C4-2B (cell line): Measurements from ENCODE around the gene CATSPERD.

Experiments
- H3K27ac ChIP-seq: fragments of 450-650 bp; 2 replicates; pipeline ENCODE4 v1.5.1; 2017
- ZFX ChIP-seq: fragments of 450-650 bp; IDR thresholded peaks from 2 replicates; pipeline ENCODE4 v1.6.1; 2017
- TF ChIP-seq, protein P1 (sequence below): fragments of 450-650 bp; conservative IDR thresholded peaks from 2 replicates; pipeline ENCODE4 v1.5.1; 2017; ENCODE audit warnings: mild to moderate bottlenecking

CATSPERD gene

DNA sequence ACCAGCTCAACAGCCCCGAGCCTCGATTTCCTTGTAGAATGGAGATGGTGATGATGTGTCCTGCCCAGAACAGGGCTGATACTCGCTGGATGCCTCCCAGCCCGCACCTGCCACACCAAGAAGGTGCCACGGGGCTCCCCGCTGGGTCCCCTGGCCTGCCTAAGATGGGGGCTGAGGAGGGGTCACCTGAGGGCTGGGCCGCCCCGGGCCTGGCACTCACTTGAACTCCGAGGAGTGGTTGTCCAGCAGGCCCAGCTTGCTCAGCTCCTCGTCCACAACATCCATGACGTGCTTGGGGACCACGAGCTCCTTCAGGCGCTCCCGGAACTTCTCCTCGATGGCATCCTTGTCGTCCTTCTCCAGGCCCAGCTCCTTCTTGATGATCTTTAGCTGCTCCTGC is 14.9 kb upstream of the CATSPERD start:
- H3K27ac ChIP-seq, result no peak overlapping the region
- no peak; the same call in 1 of the 2 replicates for TF ChIP-seq ZFX
- TF ChIP-seq, protein P1, sequence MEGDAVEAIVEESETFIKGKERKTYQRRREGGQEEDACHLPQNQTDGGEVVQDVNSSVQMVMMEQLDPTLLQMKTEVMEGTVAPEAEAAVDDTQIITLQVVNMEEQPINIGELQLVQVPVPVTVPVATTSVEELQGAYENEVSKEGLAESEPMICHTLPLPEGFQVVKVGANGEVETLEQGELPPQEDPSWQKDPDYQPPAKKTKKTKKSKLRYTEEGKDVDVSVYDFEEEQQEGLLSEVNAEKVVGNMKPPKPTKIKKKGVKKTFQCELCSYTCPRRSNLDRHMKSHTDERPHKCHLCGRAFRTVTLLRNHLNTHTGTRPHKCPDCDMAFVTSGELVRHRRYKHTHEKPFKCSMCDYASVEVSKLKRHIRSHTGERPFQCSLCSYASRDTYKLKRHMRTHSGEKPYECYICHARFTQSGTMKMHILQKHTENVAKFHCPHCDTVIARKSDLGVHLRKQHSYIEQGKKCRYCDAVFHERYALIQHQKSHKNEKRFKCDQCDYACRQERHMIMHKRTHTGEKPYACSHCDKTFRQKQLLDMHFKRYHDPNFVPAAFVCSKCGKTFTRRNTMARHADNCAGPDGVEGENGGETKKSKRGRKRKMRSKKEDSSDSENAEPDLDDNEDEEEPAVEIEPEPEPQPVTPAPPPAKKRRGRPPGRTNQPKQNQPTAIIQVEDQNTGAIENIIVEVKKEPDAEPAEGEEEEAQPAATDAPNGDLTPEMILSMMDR, result no peak

DNA sequence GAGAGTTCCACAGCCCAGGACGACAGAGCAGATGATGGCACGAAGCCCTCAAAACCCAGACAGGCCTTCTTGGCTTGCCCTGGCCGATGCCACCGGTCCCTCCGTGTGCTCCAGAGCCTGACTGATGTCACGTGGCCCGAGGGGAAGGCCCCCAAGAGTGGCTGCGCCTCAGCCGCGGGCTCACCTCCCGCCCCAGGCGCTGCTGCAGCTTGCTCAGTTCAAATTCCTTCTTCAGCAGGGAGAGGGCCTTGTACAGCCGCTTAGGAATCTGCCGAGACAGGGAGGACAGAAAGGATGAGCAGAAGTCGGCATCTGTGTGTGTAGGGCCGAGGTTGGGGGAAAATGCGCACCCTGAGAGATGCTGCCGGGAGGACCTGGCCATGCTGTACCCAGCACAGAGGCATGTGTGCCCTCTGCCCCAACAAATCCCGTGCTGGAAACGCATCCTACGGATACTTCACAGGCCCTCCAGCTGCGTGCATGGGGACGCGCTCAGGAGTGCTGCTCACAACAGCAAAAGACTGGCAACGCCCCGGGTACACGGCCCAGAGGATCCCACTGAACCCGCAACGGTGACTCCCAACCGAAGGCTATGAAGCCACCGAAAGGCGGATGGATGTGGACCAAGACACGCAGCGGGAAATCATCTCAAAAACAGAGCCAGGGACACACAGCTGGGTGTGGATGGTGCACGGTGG is 13.4 kb upstream of the CATSPERD start:
- TF ChIP-seq ZFX, result no peak
- TF ChIP-seq, protein P1, result no peak

DNA sequence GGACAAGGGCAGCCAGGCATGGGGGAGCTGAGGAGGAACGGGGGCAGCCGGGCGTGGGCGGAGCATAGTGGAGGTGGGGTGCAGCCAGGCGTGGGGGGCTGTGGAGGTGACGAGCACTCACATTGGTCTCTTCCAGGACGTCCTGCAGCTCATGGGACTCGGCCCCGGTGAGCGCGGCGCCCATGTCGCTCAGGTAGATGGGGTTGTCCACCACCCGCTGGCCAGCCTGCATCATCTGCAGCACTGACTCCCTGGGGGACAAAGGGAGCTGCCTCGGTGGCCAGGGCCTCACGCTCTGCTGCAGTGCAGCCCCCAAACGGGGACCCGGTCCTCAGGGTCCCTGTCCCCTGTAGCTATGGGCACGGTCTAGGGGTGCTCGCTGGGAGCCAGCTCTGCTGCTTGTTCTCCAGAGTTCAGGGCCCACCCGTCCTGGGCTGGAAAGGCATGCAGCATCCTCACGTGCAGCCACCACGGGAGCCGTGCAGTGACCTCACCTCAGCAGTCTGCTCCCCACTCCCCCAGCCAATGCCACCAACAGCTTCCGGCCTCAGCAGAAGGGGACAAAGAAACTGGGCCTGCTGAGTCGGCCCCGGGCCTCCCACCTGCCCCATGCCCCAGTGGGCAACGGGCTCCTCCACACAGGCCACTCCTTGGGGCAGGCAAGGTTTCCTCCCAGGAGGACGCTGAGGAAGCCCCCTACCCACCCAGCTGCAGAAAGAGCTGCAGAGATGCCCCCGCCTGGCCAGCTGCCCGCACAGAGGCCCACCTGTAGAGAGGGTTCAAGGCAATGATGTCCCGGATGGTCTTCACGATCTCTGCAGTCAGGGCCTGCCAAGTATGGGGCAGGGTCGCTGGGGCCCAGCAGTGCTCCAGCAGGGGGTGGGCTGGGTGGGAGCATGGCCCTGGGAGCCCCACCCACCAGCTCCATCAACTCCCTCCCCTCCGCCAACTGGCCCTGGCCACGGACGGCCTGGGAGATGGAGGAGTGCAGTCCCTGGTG is 12.6 kb upstream of the CATSPERD start:
- no peak overlapping the region for H3K27ac ChIP-seq
- TF ChIP-seq ZFX, result no peak
- TF ChIP-seq, protein P1, result no peak

More for the DNA sequence above, 13.4 kb upstream of the CATSPERD start:
- no peak overlapping the region for H3K27ac ChIP-seq

DNA sequence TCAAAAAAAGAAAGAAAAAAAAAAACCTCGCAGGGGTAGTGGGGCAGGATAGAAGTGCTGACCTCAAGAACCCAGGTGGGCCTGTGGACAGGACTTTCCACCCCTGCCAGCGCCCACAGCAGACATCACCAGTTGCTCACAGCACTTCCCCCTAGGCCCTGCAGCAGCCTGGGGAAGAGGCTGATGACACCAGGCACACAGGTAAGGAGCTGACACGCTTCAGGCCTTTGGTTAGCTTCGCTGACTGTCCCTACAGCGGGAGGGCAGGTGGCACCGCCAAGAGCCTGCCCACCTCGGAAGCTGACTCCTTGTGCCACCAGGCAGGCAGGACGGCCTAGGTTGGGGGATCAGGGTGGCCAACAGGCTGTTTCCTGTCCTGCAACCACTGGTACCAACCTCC is 9.4 kb upstream of the CATSPERD start:
- TF ChIP-seq, protein P1, result no peak
- no peak overlapping the region for H3K27ac ChIP-seq

DNA sequence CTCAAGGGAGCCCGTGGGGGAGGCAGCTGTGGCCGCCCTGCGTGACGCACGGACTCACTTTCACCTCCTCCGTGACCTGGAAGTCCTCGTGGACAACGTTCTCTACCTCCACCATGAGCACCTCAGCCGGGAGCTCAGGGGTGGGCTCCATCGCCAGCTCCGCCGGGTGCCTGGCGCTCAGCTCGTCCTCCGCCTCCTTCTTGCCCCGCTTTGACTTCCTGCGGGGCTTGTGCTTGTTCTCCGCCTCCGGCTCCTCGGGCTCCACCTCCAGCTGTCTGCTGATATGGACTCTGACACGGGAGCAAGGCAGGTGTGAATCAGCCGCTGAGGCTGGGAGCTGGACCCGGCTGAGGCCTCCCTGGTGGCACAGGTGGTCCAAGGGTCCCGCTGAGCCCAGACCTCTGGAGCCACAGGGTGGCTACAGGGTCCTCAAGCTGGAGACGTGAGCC is 8.7 kb upstream of the CATSPERD start:
- no peak for TF ChIP-seq ZFX
- TF ChIP-seq, protein P1, result no peak
- H3K27ac ChIP-seq, result no peak overlapping the region

DNA sequence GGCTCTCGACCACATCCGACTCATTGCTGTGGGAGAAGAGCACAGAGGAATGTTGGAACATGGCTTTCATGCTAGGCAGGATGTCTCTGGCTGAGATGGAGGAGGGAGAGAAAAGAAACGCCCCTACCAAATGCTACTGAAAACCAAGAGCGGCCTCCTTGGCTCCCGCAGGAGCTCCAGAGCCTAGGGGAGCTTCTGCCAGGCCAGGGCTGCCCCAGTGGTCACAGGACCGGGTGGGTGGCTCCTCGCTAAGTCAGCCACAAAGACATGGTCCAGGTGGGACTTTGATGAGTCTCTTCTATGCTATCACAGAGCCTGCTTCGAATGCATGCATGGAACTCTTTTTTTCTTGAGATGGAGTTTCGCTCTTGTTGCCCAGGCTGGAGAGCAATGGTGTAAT is 7.2 kb upstream of the CATSPERD start:
- no peak overlapping the region for H3K27ac ChIP-seq
- TF ChIP-seq, protein P1, result no peak
- TF ChIP-seq ZFX, result no peak

DNA sequence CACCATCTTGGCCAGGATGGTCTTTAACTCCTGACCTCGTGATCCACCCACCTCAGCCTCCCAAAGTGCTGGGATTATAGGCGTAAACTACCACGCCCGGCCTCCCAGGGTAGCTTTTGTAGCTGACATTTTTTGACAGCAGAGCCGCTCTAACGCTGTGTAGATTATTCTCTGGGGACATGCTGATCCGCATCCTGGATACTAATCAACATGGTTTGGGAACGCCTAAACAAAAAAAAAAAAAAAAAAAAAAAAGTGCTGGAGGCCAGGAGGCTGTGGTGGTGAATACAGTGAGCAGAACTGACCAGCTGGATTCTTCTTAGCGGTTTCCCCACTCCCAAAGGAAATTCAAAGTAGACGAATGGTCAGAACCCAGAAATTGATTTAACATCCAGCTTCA is 5.6 kb upstream of the CATSPERD start:
- H3K27ac ChIP-seq, result no peak overlapping the region
- no peak for TF ChIP-seq ZFX
- TF ChIP-seq, protein P1, result no peak
